ENCODE results near the gene KRTAP15-1.

The KRTAP15-1 gene, protein sequence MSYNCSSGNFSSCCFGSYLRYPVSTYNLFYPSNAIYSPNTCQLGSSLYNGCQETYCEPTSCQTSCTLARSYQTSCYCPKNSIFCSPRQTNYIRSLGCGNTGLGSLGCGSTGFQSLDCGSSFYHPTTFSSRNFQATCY

DNA sequence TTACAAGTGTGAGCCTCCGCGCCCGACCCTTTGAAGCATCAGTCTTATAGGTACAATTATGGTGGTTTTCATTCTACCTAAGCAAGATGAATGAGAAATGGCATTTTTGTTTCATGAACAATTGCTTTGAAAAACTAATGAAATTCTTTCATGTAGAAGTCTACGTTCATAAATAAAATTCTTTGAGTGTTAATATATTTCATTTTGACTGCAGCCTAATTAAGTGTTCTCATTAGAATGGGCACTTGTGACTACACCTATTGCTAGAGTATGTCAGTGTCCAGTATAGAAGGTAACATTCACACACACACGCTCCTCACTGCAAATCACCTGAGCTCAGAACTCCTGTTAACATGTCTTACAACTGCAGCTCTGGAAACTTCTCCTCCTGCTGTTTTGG is at the start of gene KRTAP15-1:
KRTAP15-1 (plus strand) TSS at position 301 of the 400 bp plus-strand sequence; CDS start at position 354, 53 bp downstream.
- no peak for DNase-seq

DNA sequence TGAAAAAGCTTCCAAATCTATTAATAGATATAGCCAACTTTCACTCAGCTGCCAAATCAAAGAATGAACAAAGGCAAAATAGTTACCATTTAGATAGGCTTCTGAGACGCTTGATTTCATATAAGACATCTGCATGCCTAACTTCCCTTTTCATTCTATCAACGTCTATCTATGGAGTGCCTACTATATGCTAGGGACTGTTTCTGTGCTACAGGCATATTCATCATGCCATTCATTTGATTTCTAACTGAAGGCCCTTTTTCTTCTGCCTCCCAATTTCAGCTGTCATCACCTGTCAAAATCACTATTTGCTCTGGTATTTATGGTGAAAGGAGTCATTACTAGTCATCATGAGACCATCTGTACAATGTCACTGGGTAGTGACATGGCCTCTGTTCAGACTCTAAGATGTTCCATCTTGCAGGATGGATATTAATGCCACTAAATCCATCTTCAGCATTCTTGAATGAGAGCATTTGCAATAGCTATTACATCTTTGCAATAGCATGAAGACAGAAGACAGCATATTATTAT is 48.5 kb upstream of the KRTAP15-1 start:
- DNase-seq: no peak

DNA sequence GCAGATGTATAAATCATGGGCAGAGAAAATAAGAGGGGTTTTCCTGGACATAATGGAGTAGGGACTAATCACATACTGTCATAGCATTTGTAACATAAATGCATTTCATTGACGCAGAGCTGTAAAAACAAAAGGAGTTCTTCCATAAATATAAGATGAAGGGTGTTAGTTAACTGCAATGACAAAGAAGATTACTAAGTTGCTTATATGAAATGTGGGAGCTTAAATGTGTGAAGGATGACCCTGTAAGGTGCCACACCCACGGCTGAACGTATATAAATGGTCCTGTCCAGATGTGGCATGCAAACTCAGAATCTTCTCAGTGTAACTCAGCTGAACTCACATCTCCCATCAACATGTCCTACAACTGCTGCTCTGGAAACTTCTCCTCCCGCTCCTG is 44.3 kb upstream of the KRTAP15-1 start, which contains the start of gene KRTAP13-1:
KRTAP13-1 (plus strand) TSS at position 301 of the 400 bp plus-strand sequence; CDS start at position 357, 56 bp downstream.
- no peak for DNase-seq

DNA sequence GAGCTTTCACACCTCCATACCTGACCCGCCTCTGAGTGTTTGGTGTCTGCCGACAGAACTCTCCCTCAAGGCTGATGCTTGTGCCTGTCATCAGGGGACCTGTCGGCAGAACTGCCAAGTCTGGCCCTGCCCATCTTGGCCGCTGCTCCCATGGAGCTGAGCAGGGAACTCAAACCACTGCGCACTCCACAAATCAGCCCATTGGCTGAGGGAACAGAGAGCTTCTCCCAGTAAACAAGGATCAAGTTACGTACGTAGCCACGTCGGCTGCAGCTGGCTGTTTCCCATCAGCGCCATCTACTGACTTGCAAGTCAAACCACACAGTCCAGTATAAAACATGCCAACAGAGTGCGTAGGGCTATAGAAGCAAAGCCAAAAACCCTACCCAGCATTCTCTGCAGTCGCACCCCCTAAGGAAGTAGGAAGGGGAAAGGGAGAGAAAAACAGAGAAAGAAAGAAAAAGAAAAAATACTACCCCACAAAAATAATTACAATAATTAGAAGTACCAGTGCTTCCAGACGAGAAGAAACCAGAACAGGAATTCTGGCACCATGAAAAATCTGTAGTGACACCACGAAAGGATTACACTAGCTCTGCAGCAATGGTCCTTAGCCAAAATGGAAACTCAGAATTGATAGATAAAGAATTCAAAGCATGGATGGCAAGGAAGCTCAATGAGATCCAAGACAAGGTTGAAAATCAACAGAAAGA is 31.1 kb upstream of the KRTAP15-1 start:
- no peak for DNase-seq

DNA sequence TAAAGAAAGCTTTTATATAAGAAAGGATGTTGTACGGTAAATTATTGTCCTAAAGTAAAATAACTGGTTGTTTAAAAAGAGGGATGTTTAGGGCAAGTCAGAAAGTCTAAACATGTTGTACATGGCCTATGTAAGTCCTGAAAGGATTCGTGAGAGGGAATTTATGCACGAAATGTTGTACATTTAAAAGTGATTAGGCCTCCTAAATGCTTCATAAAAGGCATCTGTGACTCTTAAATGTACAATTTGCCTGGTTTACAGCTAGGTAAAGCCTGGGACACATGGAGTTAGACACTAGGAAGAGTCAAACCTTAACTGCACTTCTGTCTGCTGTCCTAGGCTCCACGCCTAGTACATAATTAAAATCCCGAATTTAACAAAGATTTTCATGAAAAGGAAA is 24.1 kb upstream of the KRTAP15-1 start:
- DNase-seq: no peak

DNA sequence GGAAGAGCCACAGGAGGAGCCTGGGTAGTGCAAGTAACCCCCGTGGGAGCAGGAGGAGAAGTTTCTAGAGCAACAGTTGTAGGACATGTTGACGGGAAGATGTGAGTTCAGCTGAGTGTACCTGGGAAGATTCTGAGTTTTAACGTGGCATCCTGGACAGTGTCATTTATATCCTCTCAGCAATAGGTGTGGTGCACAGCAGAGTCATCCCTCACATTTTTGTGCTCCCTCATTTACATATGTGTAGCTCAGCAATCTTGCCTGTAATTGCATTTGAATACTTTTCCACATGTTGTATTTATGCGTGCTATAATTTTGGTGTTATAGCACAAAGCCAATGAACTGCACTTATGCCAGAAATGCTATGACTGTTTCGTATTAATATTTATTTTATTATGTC is 14.2 kb upstream of the KRTAP15-1 start, which contains the start of gene KRTAP13-3:
KRTAP13-3 (minus strand) TSS at position 101 of the 400 bp plus-strand sequence; CDS start at position 87, 14 bp downstream.
- no peak for DNase-seq

DNA sequence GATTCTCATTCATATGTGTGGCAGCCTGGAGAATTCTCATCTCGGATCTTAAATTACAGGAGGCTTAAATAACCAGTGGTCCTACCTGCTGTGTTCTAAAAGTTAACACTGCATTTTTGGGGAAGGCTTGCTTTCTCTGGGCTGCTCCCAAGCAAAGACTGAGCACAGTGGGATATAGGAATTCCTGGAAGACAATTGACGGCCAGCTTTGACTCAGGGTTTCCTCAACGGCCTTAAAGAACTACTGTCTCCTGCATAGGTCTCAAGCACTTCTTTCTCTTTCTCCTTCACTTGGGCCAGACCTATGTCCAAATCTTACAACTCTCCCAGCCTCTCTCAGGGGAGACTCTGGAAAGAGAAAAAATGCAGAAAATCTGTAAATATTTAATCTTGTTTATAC is 13.3 kb upstream of the KRTAP15-1 start:
- no peak for DNase-seq

DNA sequence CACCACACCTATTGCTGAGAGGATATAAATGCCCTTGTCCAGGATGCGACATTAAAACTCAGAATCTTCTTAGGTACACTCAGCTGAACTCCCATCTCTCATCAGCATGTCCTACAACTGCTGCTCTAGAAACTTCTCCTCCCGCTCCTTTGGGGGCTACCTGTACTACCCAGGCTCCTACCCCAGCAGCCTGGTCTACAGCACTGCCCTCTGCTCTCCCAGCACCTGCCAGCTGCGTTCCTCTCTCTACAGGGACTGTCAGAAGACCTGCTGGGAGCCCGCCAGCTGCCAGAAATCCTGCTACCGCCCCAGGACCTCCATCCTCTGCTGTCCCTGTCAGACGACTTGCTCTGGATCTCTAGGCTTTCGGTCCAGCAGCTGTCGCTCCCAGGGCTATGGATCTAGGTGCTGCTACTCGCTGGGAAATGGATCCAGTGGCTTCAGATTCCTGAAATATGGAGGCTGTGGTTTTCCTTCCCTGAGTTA is 9.9 kb upstream of the KRTAP15-1 start, which contains the start of gene KRTAP13-4:
KRTAP13-4 (plus strand) TSS at position 51 of the 486 bp plus-strand sequence; CDS start at position 107, 56 bp downstream.
- no peak for DNase-seq

DNA sequence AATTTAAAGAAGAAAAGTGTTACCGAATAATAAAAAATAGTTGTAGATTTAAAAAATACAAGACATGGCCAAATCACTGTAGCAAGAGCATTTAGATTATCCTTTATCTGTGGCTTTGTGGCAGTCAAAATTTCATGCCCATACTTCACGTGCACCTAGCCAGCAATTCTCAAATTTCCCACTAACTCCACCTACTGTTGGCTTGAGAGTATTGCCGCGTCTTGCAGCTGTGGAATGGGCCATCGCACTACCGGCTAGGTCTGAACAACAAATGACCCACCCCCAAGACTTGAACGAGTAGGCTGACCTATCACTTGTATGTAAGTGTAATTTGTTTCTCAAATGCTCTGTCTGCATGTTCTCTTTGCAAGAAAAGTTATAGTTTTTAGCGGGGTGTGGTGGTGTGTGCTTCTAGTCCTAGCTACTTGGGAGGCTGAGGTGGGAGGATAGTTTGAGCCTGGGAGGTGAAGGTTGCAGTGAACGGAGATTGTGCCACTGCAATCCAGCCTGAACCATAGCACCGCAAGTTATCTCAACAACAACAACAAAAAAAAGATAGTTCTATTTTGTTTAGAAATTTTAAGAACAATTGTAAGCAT is 5.9 kb upstream of the KRTAP15-1 start:
- DNase-seq: no peak

DNA sequence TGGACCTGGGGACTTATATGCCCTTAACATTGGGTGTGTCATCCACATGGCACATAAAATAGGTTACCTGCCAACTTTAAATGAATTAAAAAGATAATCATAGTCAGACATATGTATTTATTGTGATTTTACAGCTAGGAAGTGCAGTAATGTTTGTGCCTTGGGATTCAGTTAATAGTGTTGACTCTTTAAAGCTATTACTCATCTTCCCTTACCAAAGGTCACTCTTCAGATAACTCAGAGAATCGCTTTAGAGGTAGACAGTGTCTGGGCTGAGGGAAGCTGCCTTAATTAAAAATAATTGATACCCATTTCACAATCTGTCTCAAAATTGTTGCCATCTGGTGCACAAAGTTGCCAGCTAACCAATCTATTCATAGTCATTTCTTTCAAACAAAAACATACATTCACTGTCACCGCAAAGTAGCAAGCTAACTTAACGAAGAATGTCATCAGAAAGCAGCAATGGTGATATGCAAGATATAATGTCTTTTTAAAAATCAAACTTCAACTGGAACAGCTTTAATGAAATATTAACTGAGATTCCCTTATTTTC is 3.0 kb upstream of the KRTAP15-1 start:
- DNase-seq: no peak

DNA sequence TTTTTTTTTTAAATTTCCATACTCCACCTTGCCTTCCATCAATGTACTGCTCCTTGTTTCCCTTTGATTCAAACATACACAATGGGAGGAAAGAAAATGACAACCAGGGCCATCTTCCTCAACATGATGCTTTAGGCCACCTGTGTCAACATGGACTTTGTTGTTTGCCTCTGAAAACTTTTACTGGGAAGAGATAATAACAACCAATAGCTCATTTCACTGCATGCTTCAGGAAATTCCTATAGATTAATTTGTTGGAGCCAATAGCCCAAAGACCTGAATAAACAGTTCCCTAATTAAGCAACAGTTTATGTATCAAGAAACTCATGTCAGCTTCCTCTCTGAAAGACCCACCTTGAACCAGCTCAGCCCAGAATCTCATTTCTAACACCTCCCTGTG is 3.2 kb downstream of the KRTAP15-1 start:
- no peak for DNase-seq

DNA sequence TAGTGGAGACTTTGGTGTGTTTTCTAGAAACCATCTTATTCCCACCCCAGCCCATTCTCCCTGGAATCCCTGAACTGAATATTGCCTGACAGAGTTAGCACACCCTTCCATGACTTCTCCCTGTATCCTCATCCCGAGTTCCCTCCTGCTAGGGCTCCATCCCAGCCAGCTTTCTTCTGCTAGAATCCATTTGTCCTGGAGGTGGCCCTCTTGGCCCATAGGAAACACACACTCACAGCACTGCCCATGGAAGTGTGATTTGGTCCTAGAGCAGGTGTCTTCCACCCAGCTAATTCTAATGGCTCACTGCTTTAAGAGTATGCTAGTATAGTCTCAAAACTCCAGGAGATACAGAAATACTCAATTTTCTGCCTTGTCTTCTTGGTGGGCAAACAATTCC is 4.1 kb downstream of the KRTAP15-1 start:
- no peak for DNase-seq

DNA sequence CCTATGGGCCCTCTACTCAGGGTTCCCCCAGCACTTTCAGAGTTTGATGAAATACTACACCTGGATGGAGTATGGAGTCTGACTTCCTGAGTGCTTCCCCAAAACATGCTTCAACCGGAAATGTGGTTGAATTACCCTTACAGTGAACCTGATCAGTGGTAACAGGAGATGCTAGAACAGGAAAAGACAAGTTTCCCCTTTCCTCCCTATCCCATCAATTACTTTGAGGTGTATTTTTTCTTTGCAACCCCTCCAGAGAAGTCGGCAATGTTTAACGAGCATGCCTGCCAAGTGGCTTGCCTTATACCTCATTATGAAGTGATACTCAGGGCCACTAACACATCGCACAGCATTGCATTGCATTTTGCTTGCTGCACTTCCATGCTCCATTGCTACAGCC is 7.0 kb downstream of the KRTAP15-1 start:
- DNase-seq: no peak

DNA sequence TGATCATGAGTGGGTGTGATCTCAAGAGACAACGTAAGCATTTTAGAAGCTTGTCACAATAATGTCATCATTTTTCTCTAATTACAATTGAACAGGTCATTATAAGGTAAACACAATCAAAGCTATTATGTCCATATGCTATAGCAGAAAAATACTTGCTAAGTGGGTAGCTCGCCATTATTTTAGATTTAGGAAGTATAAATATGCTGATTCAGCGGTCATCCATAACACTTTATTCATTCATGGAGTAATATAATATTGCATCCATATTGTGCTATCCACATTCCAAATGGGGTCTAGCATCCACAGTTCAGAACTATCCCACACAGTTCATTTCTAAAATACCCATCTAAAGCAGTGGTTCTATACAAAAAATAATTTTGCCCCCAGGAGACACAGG is 8.4 kb downstream of the KRTAP15-1 start:
- no peak for DNase-seq

DNA sequence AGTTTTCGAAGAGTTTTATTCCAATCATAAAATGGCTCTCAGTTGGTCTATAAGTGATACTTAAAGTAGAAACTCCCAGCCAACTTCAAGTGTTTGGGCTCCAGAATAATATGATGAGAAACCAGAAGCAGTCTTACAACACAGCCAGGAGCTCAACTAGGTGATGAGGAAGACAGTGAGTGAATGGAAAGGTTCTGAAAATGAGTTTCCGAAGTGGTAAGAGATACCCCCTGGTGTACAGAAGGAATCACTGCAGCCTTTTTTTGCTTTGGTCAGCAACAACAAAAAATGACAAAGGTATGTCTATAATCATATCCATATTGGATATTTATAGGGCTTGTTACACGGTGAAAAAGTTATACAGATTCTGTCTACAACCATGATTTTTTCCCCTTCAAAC is 23.6 kb downstream of the KRTAP15-1 start:
- DNase-seq: no peak

DNA sequence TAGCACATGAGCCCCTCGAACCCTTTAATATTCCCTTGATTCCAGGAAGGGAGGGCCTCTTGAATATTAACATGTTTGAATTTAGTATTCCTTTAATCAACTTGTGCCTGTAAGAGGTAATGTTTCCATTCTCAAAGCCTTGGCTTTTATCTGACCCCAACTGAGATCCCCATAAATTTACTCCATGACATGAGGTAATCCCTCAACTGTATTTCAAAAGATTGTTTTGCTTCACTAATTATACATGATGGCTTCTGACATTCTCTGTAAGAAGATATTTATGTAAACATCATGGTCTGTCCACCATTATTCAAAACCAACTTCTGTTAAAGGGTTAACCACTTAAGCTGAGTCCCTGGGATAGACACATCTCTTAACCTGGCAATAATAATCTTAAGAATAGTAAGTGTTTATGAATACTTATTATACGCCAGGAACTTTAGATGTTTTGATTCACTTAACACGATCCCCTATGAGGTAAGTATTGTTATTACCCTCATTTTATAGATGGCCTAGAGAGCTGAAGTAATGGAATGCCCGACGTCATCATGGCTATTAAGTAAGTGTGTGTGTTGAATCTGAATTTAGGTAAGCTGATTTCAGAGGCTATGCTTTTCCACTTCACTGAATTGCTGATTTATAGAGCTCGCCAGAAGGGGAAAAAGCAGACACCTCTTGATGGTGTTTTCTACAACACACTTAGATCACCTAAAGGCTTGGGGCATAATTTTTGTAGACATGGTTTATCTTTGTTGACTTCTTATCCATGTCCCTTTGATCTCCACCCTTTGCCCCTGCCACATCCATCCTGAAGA is 29.0 kb downstream of the KRTAP15-1 start:
- no peak for DNase-seq

DNA sequence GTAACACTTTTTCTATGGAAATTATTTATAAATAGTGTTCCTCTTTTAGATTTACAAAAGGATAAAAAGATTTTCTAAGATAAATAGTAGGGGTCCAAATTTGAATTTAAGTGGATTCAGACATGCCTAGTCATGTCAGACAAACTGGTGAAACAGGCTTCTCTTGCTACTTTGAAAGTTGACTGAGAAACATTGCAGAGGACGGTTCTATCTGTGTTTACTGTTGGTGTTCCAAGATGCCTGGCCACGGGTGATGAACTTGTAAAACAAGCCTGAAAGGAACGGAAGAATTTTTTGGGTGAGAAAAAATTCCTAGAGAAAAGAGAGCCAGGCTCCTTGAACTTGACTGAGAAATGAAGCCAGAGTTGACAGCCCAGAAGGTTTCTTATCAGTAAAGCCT is 37.9 kb downstream of the KRTAP15-1 start:
- DNase-seq: no peak

DNA sequence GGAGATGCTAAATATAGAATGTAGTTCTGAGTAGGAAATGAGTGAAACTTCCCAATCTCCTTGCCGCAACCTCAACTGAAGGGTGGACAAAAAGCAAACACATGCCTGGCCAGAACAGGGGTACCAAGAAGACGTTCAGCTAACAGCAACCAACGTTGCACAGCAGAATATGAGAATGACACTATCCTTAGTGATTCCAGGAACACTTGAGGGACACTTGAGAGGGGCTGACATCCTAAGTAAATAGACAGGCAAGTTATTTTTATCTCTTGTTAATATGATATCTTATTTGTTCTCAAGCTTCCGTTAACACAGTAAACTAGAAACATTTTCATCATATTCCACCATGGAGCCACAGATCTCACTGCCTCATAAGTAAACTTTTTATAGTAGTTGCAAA is 39.2 kb downstream of the KRTAP15-1 start:
- no peak for DNase-seq

DNA sequence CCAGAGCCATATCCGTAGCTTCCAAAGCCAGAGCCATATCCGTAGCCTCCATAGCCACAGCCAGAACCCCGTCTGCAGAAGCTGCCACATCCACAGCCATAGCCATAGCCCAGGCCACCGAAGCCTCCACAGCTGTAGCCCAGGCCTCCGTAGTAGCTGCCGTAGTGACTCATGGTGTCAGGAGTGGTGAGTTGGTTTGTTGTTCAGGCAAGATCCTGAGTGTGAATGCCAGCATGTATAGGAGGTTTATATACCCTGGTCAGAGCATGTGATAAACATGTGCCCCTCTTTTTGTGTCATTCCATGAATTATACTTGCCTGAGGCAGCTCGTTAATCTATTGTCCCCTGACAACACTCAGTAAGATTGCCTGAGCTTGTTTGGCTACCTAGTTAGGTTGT is 40.1 kb downstream of the KRTAP15-1 start, which contains the start of gene KRTAP19-1:
KRTAP19-1 (minus strand) TSS at position 223 of the 400 bp plus-strand sequence; CDS start at position 173, 50 bp downstream.
- no peak for DNase-seq

DNA sequence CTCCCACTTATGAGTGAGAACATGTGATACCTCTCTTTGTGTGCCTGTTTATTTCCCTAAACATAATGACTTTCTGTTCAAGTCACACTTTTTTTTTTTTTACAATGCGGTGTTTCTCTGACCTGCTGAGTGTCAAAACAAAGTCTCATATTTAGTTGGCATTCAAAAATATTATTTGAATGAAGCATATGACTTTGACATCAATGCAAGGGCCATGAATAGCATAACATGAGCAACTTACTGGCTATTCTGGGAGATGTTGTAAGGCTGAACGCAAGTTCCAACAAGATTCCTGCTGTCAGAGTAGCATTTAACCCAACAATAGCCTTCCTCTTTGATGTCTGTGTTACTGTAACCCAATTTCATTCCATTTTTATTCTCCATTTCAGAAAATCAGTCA is 42.1 kb downstream of the KRTAP15-1 start:
- no peak for DNase-seq

DNA sequence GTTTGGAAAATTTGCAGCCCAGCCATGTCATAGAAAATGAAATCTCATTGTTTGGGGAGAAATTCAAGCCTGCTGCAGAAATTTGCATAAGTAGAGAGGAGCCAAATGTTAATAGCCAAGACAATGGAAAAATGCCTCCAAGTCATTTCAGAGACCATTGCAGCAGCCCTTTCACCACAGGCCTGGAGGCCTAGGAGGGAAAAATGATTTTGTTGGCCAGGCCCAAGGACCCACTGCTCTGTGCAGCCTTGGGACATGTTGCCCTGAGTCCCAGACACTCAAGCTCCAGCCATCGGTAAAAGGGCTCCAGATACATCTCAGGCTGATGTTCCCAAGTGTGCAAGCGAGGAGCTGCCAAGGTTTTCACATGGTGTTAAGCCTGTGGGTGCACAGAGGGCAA is 46.1 kb downstream of the KRTAP15-1 start:
- no peak for DNase-seq

DNA sequence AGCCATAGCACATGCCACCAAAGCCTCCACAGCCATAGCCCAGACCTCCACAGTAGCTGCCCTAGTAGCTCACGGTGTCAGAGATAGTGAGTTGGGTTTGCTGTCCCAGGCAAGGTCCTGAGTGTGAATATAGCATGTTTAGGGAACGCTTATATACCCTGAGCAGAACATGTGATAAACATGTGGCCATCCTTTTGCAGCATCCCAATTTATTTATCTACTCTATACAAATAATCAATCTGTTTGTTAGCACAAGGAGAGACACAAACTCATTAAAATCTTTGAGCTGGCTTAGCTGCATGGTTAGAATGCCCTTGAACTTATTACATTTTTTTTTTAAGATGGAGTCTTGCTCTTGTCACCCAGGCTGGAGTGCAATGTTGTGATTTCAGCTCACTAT is 47.3 kb downstream of the KRTAP15-1 start, which contains the start of gene KRTAP19-2:
KRTAP19-2 (minus strand) TSS at position 101 of the 400 bp plus-strand sequence; CDS start at position 13, 88 bp downstream.
- no peak for DNase-seq

Data from activated CD4-positive, CD25-positive, alpha-beta regulatory T cell (primary cell).